Stimulated activated CD4-positive, alpha-beta T cell treated with anti-CD3 and anti-CD28 coated beads, Interleukin-2, amount 100 ng/mL, for 24 hours (primary cell): Measurements from ENCODE around the gene EPM2AIP1.
"Not testable (repeated sequence)": the region's sequence is repeated elsewhere in the genome, so short reads cannot be mapped to it uniquely, and the experiment has no call there.

Experiments
- DNase-seq, 2 donors: peaks; one replicate each; pipeline ENCODE4 v3.0.0-alpha.2; 2020

EPM2AIP1 gene

DNA sequence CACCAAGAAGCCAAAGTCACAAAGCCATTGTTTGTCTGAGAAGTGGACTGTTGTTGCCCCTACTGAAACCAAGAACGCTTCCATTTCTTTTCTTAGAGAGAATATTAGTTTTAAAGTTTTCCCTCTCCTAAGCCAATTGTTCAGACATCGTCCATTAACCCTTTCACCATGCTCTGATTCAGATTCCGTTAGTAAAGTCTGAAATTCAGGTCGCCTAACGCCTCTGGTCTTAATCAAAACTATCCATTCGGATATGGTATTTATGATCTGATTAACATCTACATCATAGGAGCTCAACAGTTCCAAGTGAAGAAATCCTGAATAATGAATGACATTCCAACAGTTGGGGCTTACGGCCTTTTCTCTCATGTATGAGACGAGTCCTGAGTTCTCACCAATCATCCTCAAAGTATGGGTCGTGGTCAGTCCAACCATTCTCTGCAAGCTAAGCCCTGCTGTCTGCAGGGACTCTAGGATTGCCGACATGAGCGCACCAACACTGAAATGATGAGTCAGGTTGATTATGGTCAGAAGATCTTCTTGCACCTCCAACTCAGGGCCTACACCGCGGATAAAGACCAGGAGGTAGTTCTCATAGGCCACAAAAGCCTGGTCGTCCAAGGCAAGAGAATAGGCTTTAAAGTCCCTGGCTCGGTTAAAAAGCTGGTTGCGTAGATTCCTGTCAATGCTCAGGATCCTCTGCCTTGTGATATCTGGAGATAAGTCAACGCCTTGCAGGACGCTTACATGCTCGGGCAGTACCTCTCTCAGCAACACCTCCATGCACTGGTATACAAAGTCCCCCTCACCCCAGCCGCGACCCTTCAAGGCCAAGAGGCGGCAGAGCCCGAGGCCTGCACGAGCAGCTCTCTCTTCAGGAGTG is 767 bp downstream of the EPM2AIP1 start:
- peak in 1 of 2 donors; percentile 22 for DNase-seq

DNA sequence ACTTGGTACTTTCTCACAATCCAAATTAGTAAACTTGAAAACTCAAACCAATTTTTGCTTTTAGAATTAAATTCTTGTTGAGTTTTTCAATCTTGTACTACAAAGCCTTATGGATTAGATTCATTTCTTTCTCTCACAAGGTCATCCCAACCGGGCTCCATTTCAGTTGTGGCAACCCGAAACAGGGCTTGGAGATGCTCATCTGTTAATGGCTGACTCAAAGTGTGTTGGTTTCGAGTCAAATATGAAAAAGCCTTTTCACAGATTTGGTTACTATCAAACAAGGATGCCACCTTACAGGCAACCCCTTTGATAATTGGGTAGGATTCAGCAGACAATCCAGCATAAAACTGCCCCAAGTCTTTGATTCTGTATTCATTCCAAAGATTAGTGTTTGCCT is 1.8 kb downstream of the EPM2AIP1 start:
- peak; percentile 17 to 30 for DNase-seq

DNA sequence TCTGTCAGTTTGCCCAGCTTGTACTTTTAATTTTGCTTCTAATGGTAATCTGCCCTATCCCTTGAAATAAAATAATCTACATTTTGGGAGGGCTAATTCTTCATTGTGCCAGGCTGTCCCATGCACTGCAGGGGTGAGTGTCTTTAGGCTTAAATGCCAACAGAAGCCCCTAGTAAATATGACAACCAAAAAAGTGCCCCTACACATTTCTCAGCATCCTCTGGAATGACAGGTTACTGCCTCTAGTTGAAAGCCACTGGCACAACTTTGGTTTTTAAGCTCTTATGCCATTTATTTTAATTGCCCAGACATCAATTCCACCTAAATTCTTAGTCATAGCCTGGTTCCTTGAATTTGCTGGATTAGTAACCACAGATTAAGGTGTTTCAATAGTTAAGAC is 3.4 kb downstream of the EPM2AIP1 start:
- no peak for DNase-seq

- no peak for DNase-seq
Measured at GRCh38 chr3:36989005-36989404, 3.9 kb downstream of the EPM2AIP1 start.

- DNase-seq, result no peak
Measured at GRCh38 chr3:36988356-36988755, 4.6 kb downstream of the EPM2AIP1 start.

GRCh38 chr3:36981006-36981405 is 11.9 kb downstream of the EPM2AIP1 start:
- DNase-seq, result no peak

GRCh38 chr3:36973139-36973538 is 19.8 kb downstream of the EPM2AIP1 start:
- no peak for DNase-seq

GRCh38 chr3:36972163-36972562 is 20.8 kb downstream of the EPM2AIP1 start:
- no peak for DNase-seq

- peak; percentile 28 to 44 for DNase-seq
Measured at GRCh38 chr3:36969540-36970432, 23.1 kb downstream of the EPM2AIP1 start.

- no peak for DNase-seq
Measured at GRCh38 chr3:36969085-36969484, 23.8 kb downstream of the EPM2AIP1 start.

GRCh38 chr3:36965440-36965839 is 27.5 kb downstream of the EPM2AIP1 start:
- no peak for DNase-seq

GRCh38 chr3:36964817-36965216 is 28.1 kb downstream of the EPM2AIP1 start:
- DNase-seq, result no peak

DNA sequence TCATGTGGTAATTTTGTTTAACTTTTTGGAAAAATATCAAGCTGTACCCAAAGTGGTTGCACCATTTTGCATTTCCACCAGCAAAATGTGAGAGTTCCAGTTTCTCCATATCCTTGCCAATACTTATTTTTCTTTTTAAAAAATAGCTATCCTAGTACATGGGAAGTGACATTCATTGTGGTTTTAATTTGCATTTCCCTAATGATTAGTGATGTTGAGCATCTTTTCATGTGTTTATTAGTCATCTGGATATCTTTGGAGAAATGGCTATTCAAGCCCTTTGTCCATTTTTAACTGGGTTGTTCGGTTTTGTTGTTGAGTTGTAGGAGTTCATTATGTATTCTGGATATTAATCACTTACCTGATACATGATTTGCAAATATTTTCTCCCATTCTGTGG is 28.6 kb downstream of the EPM2AIP1 start:
- no peak for DNase-seq

- DNase-seq, result not testable (repeated sequence)
Measured at GRCh38 chr3:36963008-36963407, 29.9 kb downstream of the EPM2AIP1 start.

DNA sequence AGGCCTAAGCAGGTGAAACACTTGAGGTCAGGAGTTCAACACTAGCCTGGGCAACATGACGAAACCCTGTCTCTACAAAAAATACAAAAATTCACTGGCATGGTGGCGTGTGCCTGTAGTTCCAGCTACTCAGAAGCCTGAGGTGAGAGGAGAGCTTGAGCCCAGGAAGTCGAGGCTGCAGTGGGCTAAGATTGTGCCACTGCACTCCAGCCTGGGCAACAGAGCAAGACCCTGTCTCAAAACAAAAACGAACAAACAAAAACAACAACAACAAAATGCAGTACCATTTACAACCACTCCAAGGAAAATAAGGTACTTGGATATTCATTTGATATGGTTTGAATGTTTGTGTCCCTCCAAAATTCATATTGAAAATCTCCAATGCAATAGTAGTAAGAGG is 32.4 kb downstream of the EPM2AIP1 start:
- DNase-seq, result no peak

DNA sequence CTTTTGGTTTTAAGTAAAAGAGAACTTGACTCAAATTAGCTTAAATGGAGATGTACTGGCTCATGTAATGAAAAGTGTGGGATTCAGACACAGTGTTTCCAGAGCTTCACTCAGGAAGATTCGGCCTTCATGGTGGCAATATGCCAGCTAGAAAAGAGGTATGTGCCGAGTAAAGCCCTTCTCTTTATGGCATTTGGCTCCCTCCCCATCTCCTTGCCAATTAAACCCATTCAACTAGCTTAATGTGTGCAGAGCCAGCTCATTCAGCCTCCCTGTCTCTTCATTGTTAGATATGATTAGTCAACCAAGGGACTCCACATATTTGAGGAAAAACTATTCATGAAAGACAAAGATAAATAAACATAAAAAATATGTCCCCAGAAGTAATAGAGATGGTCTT is 33.1 kb downstream of the EPM2AIP1 start:
- DNase-seq, result no peak

GRCh38 chr3:36957862-36958686 is 34.9 kb downstream of the EPM2AIP1 start:
- peak; percentile 10 to 30 for DNase-seq

GRCh38 chr3:36957063-36957462 is 35.9 kb downstream of the EPM2AIP1 start:
- no peak for DNase-seq

GRCh38 chr3:36956155-36956554 is 36.8 kb downstream of the EPM2AIP1 start:
- no peak for DNase-seq

GRCh38 chr3:36954452-36955134 is 38.3 kb downstream of the EPM2AIP1 start:
- DNase-seq, result no peak

DNA sequence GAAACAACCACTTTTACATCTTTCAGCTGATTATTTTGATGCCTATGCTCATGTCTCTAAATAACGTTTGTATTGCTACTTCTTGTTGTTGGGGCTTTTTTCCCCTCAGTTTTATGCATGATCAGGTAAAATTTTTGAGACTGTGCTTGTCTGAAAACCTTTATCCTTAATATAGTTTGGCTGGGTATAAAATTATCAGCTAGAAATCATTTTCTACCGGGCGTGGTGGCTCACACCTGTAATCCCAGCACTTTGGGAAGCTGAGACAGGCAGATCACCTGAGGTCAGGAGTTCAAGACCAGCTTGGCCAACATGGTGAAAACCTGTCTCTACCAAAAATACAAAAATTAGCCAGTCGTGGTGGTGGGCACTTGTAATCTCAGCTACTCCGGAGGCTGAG is 45.1 kb downstream of the EPM2AIP1 start:
- DNase-seq, result not testable (repeated sequence)

- no peak for DNase-seq
Measured at GRCh38 chr3:36945333-36945980, 47.5 kb downstream of the EPM2AIP1 start.
